ENCODE data around the gene ZNF611.
"Not testable (repeated sequence)": the region's sequence is repeated elsewhere in the genome, so short reads cannot be mapped to it uniquely, and the experiment has no call there.

Gene ZNF611

DNA sequence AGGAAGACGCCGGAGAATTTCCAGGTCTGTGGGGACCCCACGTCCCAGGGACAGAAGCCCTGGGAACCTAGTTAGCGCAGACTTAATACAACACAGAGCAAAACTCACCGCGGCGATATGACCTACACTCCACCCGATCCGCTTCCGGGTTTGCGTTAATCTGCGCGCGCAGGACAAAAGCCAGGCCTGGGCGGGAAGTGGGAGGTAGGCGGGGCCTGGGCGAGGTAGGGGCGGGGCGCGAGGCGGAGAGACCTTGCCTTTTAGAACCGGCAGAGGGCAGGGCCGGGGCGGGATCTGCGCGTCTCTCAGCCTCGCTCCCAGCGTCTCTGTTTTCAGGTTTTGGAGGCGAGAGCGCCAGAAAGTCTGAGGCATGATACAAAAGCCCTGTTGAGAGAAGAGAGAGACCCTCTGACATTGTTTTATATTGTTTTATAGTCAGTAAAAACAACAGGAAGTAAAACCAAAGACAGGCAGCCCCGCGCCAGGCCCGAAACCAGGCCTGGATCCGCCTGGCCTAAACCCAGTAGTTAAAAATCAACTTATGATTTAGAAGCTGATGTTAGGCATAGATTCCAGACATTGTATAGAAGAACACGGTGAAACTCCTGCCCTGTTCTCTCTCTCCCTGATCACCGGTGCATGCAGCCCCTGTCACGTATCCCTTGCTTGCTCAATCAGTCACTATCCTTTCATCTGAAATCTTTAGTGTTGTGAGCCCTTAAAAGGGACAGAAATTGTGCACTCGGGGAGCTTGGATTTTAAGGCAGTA lies at the start of gene ZNF611:
ZNF611 (minus strand) TSS at position 152 of the 769 bp plus-strand sequence. CDS start 19,150 bp downstream, outside the sequence.
- peak; percentile 99 for DNase-seq

- not testable (repeated sequence) for DNase-seq
These were observed 48.0 kb upstream of the ZNF611 start for GRCh38 chr19:52782864-52783263.

DNA sequence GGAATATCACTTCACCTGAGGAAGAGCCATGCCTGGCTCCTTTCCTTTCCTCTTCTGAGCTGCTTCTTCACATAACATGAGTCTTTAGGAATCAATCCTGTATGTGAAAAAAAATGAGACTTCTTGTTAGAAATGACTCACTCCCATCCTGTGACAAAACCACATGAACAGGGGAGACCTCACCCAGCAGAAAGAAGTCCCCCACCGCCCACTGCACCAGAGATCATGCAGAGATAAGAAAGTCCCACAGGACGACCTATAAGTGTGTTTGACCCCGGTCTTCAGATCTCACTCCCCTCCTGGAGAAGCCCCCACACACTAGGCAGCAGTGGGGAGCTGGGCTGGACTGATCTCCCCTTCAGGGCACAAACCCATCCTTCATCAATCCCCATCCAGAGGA lies 44.0 kb upstream of the ZNF611 start:
- peak; percentile 31 for DNase-seq

GRCh38 chr19:52756447-52756846 lies 21.6 kb upstream of the ZNF611 start:
- DNase-seq = not testable (repeated sequence)

DNA sequence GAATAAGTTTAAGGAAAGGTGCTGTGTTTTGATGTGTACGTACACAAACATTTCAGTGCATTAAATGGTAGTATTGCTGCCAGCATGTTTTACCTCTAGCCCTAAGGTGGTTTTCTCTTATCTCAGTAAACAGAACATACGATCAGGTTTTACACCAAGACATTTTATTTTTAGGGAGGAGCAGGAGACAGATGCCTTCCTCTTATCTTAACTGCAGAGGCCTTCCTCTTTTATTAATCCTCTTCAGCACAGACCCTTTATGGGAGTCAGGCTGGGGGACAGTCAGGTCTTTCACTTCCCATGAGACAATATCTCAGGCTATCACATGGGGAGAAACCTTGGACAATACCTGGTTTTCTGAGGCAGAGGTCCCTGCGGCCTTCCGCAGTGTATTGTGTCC lies 14.9 kb upstream of the ZNF611 start:
- DNase-seq = no peak

- DNase-seq = no peak
These were observed 13.6 kb upstream of the ZNF611 start for GRCh38 chr19:52748336-52748950.

GRCh38 chr19:52745919-52746318 lies 11.1 kb upstream of the ZNF611 start:
- not testable (repeated sequence) for DNase-seq

DNA sequence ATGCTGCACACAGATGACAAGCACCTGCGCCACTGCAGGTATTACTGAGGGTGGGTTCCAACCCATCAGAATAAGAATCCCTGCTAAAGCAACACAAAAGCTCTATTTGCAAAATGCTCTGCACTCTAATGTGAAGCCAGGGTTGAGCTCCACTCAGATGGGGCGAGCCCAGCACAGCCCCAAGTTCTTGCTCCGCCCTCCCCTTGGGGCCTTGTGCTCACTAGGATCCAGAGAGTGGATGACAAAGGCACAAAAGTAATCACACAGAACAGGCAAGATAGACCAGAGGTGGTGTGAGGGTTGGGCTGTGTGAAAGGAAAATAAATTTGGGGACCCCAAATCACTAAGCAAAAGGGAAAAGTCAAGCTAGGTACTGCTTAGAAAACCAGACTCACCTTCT lies 8.2 kb upstream of the ZNF611 start:
- no peak for DNase-seq

GRCh38 chr19:52742516-52742915 lies 7.7 kb upstream of the ZNF611 start:
- DNase-seq = no peak

DNA sequence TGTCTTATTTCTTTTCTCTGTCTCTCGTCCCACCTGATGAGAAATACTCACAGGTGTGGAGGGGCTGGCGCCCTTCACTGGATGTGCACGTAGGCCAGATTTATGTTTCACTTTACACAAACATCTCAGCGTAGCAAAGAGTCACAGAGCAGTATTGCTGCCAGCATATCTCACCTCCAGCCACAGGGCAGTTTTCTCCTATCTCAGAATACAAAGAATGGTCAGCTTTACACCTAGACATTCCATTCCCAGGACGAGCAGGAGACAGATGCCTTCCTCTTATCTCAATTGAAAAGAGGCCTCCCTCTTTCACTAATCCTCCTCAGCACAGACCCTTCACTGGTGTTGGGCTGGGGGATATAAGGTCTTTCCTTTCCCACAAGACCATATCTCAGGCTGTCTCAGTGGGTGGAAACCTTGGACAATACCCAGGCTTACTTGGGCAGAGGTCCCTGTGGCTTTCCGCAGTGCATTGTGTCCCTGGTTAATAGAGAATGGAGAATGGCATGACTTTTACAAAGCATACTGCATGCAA lies 7.2 kb upstream of the ZNF611 start:
- DNase-seq = no peak

- DNase-seq = not testable (repeated sequence)
These were observed 6.5 kb upstream of the ZNF611 start for GRCh38 chr19:52741371-52741770.

- no peak for DNase-seq
These were observed 4.7 kb upstream of the ZNF611 start for GRCh38 chr19:52739576-52739975.

DNA sequence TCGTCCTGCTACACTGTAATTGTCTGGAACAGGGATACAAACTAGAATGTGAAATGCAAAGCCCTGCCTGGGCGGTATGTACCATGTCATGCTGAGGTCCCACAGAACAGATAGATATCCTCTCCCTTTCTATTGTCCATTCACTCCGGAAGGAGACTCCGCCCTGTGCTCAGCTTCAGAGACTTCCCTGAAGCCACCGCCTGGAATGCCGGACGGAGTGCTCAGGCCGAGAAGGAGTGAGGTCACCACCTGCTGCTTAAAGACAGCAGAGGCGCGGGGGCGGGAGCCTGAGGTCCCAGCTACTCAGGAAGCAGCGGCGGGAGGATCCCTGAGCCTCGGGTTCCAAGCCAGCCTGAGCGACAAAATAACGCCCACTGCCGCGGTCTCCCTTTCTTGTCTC lies 890 bp upstream of the ZNF611 start:
- DNase-seq = peak; percentile 28

- peak; percentile 39 for DNase-seq
These were observed 432 bp downstream of the ZNF611 start for GRCh38 chr19:52734331-52734892.

DNA sequence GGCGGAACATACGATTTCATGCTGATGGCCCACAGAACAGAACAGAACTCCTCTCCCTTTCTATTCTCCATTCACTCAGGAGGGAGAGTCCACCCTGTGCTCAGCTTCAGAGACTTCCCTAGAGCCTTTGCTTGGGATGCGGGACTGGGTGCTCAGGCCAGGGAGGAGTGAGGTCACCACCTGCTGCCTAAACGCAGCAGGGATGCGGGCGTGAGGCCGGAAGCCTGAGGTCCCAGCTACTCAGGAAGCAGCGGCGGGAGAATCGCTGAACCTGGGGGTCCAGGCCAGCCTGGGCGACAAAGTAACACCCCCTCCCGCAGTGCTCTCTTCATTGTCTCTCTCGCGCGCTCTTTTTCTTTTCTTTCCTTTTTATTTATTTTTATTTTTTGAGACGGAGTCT lies 8.8 kb downstream of the ZNF611 start:
- not testable (repeated sequence) for DNase-seq

DNA sequence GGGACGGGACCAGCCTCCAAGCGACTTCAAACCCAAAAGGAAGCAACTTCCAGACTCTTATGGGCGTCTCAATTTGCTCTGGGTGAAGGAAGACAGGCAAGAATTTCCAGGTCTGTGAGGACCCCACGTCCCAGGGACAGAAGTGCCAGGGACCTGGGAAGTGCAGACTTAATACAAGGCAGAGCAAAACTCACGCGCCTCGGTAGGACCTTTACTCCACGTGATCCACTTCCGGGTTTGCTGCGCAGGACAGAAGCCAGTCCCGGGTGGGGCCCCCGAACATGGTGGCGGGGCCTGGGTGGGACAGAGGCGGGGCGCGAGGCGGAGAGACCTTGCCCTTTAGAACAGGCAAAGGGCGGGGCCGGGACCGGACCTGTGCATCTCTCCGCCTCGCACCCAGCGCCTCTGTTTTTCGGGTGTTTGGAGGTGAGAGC lies 9.3 kb downstream of the ZNF611 start:
- DNase-seq = no peak

DNA sequence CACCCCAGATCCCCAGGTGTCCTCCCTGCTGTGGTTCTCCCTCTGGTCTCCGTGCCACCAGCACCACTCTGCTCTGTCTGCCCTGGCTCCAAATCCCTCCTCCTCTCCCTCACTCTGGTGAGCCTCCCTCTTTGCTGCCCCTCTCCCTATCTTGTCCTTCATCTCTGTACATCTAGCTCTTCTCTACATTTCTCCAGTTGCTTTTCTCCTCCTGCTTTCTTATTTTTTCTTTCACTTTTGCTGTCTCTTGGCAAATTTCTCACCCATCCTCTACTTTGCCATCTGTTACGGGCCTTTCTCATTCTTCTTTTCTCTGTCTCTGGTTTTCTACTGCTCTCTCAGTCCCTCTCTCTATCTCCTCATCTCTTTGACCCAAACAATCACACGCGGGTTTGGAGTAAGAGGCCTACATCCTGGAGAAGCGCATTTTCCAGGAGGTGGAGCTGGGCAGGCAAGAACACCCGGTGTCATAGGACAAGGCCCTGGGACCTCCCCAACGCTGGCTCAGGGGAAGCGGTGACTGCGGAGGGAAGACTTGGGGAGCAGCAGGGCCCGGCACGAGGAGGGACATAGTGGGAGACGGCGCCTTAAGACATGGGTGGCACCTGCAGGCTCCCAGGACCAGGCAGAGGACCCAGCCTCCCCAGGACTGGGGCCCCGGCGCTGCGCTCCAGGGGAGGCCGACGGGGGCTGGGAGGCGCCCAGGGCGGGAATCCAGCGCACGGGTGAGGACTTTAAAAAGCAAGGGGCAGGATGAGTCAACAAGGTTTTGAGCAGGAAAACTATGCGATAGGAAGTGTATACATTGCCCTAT lies 9.9 kb downstream of the ZNF611 start:
- DNase-seq = no peak

- not testable (repeated sequence) for DNase-seq
These were observed 10.8 kb downstream of the ZNF611 start for GRCh38 chr19:52723907-52724598.

DNA sequence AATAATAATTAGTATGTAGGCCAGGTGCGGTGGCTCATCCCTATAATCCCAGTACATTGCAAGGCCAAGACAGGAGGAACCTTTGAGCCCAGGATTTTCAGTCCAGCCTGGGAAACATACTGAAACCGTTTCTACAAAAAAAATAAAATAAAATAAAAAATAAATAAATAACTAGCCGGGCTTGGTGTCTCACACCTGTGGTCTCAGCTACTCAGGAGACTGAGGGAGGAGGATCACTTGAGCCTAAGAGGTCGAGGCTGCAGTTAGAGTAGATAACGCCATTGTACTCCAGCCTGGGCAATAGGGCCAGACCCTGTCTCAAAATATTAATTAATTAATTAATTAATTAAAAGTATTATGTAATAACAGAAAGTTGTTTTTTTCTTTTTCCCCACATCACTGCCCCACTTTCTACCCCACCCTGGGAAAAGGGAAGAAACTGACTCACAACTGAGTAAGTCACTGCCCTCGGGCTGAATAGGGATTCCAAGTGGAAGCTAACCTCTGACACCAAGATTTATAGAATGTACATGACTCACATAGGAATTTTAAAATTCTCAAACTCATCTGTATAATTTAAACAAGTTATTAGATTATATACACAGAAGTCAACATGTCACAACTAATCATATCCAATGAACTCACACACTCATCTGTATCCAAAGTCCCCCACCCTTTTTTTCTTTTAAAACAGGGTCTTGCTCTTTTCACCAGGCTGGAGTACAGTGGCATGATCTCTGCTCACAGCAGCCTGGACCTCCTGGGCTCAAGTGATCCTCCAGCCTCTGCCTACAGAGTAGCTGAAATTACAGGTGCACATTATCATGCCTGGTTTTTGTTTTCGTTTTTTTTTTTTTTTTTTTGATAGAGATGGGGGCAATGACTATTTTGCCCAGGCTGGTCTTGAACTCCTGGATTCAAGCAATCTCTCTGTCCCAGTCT lies 12.5 kb downstream of the ZNF611 start:
- no peak for DNase-seq

- not testable (repeated sequence) for DNase-seq
These were observed 14.3 kb downstream of the ZNF611 start for GRCh38 chr19:52720541-52720940.

DNA sequence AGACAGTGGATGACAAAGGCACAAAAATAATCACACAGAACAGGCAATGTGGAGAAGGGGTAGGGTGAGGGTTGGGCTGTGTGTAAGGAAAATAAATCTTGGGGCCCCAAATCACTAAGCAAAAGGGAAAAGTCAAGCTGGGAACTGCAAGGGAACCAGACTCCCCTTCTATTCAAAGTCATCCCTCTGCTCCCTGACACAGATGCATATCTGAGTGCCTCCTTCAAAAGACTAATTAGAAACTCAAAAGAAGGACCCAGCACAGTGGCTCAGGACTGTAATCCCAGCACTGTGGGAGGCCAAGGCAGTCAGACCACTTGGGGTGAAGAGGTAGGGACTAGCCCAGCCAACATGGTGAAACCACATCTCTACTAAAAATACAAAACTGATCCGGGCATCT lies 18.3 kb downstream of the ZNF611 start:
- no peak for DNase-seq
